Limb (tissue), 2 donors: ENCODE results near the gene FOXN1.
A peak's percentile ranks its signal among the peaks of the same experiment; 100 is the strongest.

ENCODE experiments used
- DNase-seq, 2 donors: peaks; one replicate each; pipeline ENCODE4 v3.0.0-alpha.2; 2016; ENCODE audit errors: extremely low spot score in 2 of 2

Gene FOXN1

DNA sequence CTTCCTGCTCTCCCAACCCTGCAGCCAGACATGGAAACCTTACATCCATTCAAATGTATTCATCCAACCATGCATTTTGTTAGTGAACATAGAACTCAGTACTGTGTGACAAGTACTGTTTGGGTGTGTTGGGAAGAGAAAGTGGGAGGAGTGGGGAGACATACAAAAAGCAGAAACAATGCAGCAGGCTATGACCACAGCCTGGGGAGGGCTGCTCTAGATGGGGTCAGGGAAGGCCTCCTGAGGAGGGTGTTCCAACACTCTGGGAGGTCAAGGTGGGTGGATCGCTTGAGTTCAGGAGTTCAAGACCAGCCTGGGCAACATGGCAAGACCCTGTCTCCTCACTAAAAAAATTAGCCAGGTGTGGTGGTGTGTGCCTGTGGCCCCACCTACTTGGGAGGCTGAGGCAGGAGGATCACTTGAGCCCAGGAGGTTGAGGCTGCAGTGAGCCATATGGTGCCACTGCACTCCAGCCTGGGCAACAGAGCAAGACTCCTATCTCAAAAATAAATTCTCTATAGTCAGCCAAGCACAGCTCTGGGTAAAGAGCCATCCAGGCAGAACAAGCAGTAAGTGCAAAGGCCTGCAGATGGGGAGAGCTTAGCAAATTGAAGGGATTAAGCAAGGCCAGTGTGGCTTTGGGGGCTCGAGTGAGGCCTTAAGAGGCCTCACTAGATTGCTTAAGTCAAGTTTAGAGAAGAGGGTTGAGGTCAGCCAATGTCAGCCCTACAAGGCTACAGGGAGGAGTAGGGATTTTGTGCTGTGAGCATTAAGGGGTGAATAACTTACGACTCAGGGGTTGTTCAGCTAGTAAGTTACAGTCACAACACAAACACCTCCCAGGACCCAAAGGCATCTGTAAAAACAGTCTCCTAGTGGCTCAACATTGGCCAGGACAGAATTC lies 27.2 kb upstream of the FOXN1 start:
- no peak for DNase-seq

DNA sequence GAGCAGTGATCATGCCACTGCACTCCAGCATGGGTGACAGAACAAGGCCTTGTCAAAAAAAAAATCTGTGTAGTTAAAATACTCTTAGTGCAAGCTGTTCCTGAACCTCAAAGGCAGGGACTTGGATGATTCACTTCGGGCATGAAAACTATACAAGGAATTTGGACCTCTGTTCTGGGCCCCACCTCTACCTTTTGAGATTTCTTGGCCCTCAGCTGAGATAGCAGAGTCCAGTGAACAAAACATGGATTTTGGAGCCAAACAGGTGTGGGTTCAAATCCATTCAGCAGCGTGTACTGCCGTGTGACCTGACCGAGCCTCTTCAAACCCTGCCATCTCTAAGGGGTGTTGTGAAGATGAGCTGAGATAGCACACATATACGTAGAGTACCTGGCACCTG lies 25.9 kb upstream of the FOXN1 start:
- DNase-seq, result no peak

DNA sequence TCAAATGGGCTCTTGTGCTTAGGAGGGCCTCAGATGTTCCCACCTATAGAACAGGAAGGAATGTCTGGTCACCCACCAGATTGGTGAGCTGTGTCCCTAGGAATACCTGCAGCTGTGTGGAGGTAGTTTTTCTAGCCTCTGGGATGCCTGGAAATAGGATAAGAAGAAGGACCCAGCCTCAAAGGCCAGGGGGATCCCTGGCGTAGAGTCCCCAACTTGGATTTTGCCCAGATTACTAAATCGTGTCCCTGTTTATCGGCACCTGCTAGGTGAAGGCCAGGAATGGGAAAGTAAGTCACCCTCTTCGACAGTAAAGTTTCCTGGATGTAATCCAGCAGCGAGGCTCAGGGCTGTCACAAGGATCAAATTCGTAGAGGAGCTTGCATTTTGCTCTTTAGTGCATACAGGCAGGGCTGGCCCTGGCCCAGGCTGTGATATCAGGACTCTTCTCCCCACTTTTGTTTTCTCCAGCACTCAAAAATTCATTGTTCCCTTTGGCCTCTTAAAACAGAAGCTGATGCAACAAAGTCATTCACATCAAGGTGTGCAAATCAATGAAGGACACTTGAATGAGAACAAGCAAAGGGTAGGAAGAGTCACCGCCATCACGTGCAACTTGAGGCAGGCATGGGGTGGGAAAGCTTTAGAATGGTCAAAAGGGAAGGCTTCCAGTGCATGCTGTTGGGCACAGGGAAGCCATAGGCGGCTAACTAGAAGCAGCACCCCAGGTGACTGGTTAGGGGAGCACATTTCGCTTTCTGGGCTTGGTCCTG lies 25.2 kb upstream of the FOXN1 start:
- no peak for DNase-seq

DNA sequence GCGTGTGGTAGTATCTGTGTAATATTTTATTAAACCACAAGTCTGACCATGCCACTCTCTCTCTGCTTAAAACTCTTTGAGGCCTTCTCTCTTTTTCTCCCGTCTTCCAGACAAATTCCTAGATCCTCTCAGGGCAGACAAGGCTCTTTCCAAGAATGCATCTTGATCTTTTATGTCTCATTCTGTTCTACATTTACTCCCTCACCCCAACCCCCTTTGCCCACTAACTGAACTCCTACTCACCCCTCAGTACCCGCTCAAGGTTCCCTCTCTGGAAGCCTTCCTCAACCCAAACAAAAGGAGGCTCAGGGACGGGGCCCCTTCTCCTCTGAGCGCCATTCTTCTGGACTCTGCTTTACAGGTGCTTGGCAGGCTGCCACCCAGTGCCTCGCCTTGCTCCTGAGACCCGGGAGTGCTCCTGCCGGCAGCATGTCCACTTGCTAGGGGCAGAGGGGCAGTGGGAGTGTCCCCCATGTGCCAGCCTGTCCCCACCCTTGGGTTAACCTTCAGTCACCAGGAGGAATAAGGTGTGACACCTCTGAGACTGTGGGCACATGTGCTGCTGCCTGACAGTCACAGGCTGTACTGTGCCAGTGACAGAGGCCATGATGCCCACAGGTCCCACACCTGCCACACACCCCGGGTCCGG lies 23.5 kb upstream of the FOXN1 start:
- no peak for DNase-seq

DNA sequence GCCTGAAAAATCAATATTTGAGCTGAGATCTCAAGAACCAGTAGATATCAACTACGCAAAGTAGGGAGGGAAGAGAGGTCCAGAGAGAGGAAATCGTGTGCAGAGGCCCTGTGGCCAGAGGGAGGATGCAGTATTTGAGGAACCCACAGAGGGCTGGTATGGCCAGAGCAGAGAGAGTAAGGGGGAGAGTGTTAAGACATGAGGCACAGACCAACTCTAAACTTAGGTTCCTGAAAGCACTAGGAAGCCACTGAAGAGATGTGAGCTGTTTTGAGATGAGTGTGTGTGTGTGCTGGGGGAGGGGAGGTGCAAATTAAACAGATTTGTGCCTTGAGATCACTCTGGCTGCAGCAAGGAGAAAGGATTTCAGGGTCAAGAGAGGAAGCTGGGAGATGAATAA lies 21.9 kb upstream of the FOXN1 start:
- DNase-seq, result no peak

DNA sequence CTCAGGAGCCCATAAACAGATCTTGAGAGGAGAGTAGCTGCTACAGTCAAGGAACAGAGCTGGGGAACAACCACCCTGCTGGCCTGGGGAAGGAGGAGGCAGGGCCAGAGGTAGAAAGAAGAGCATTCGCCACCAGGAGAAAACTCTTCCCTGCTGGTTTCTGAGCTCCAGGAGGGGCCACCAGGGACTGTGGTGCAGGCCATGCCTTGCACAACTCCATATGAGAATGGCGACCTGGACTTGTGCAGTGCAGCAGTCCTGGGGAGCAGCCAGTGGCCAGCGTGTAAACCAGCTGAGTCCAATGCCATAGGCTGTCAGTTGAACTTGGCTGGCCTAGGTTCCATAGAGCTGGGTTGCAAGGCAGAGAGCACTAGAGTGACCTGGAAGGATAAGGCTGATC lies 21.1 kb upstream of the FOXN1 start:
- no peak for DNase-seq

DNA sequence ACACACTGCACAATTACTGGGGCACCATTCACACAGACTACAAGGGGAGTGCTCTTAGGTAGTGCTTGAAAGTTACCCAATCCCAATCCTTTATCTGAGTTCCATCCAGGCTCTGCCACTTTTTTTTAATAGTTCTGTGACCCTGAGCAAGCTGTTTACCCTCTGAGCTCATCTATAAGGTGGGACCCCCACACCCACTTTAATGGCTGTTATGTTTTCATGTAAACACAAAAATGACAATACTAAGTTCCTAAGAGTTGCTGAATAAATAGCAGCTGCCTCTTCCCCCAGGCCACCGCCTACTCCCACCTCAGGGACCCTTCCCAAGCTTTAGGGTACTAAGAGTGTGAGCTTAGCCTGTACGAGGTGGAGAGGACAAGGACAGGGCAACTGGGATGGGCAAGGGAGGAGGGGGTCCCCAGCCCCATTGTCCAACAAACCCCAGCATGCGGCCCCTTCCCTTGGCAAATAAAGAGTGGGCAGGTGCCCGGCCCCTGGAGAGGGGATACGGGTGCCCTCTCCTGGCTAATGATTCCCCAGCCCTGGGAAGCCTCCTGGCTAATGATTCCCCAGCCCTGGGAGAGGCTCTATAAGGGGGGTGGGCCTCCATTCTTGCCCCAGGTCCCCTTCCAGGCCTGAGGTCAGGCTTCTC lies 18.1 kb upstream of the FOXN1 start:
- no peak for DNase-seq

DNA sequence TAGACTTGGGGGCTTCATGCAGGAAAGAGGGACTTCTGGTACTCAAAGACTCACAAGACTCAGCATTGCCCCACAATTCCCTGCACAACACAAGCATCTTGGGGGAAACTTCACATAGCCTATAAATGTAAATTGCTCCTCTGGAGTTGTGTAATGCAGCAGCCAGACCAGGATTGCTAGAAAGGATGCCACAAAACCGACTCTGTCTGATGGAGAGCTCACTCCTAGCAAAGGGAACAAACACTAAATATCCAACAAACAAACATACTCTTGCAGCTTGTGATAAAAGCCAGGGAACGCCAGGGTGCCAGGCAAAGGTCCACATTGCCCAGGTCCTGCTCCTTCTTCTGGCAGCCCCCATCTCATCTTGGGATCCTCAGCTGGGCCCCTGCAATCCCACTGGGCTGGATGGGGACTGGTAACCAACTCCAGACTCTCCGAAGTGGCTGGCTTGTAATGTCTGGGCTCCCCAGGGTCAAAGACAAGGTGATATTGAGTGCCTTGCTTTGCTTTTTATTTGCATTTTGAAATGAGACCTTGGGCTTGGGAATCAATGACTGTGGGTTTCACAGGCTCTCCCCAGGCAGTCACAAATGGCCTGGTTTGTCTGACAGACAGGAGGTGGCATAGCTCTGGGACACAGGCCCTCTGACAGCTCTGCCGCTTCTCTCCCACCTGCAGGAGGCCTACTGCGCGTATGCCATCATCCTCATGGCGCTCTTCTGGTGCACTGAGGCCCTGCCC lies 17.4 kb upstream of the FOXN1 start:
- no peak for DNase-seq

DNA sequence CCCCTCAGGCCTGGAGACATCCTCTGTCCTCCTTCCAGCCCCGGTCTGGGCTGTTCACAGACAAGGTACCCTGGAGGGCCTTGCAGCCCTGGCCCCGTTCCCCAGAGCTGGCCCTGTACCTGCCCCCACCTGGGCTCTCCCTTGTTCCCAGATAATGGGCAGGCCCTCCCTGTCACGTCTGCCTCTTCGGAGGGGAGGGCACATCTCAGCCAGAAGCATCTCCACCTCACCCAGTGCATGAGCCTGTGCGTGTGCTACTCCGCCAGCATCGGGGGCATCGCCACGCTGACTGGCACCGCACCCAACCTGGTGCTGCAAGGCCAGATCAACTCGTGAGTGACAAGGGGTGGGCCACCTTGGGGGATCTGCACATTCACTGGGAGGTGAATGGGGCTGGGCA lies 14.9 kb upstream of the FOXN1 start:
- DNase-seq, result no peak

DNA sequence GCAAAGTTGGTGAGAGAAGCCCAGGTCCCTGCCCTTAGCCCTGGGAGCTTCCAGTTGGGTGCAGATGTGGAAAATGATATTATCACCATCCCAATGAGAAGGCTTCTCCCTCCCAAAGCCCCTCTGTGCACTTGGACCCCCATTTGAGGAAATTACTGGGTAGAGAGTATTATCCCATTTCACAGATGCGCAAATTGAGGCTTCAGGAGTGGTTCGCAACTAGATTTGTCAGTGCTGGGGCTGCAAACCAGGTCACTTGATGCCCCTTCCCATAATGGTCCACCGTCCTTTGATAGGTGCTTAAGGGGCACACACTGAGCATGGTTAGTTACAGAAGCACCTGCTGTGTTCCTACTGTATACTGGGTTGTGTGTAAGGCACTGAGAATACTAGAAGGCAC lies 14.3 kb upstream of the FOXN1 start:
- no peak for DNase-seq

DNA sequence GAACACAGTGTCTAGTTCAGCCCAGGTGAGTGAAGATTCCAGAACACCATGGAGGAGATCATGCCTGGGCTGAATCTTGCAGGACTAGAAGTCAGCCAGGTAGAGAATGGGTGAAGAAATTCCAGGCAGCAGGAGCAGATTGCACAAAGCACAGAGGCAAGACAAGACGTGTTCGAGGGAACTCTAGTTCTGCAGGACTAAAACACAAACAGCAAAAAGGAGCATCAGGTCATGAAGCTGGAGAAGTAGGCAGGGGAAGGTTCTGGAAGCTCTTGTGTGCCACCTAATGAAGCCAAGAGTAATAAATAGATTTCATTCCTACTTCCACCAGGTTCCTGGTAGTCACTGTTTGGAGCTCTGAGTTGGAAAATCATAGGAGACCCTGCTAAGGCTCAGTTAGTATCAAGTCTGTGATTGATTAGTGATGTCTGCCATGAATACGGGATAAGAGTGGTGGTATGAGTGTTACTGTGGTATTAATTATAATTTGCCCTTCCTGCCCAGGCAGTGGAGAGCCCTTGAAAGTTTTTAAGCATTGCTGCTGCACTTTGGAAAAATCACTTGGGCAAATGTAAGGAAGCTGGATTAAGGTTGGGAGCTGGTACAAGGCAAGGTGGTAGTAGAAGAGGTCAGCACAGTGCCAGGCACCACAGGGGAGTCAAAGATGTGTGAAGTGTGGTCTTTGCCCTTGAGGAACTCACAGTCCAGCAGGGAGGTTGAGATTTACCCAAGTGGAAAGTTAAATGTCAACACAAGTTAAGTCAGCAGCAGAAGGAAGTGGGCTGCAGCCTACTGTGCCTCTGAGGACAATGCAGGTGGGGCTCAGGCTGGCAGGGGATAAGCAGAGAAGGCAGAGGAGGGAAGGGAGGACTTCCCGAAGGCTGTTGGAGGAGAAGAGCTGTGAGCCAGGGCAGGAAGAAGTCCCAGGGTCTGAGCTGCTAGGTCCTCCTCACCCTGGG lies 13.5 kb upstream of the FOXN1 start:
- DNase-seq, result no peak

DNA sequence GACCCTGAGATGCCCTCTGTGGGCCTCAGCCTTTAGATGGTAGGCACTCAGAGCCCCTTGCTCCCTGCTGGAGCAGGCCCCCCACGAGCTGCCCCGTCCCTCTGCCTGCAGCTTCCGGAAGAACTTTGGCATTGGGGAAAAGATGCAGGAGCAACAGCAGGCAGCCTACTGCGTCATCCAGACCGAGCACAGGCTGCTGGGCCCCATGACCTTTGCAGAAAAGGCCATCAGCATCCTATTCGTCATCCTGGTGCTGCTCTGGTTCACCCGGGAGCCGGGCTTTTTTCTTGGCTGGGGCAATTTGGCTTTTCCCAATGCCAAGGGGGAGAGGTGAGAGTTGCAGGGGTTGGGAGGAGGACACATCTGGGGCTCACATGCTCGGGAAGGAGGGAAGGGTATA lies 12.7 kb upstream of the FOXN1 start:
- DNase-seq, result no peak

DNA sequence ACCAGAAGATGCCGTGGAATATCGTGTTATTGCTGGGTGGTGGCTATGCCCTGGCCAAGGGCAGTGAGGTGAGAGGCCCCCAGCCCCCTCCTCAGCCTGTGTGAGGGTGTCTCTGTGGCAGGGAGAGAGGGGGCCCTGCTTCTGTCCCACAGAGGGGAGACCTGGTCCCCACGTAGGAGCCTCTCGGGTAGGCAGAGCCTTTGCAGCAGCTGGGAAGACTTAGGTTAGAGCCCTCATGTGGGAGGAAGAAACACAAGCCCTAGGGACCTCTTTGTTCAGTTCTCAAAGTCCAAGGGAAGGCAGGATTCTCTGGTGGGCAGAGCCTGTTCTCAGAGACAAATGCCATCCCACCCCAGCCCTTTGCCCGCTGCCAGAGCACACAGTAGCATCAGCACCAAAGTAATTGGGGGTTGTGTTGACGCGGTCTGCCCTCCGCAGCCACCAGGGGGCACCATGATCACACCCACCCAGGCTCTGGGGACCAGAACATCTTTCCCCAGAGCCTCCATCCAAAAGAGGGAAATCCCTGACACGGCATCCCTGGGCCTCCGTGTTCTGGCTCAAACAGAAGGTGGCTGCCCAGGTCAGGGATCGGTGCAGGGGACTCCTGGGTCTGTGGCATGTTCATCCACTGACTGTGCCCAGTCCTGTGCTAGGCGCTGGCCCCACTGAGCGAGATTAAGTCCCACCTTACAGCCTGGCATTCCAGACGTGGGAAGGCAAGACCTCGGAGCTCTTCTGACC lies 11.5 kb upstream of the FOXN1 start:
- peak; percentile 39 to 84 for DNase-seq

DNA sequence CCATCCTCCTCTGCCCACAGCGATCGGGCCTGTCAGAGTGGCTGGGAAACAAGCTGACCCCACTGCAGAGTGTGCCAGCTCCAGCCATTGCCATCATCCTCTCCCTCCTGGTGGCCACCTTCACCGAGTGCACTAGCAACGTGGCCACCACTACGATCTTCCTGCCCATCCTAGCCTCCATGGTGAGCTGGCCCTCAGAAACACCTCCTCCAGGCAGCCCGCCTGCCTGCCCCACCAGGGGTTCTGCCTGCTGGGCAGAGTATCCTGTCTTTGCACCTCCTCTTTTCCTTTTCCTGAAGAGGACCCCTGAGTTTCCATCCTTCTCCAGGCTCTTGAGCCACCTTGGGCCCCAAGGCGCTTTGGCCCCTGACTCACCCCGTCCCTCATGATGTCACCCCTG lies 10.5 kb upstream of the FOXN1 start:
- DNase-seq, result no peak

DNA sequence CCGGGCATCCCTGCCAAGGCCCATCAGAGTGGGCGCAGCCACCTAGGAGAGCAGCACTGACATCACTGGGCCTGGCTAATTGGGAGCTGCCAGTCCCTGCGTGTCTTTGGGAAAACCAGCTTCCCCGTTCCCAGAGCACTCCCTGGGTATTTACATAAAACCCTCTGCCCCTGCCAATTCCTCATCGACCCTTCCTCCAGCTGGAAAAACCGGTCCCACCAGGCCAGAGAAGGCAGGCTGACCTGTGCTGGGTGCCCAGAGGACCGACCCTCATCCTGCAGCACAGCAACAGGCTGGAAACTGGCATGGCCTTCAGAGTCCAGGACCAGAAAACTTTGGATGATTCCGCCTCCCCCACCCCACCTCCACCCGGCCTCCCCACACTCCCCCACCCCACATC lies 8.2 kb upstream of the FOXN1 start:
- no peak for DNase-seq

DNA sequence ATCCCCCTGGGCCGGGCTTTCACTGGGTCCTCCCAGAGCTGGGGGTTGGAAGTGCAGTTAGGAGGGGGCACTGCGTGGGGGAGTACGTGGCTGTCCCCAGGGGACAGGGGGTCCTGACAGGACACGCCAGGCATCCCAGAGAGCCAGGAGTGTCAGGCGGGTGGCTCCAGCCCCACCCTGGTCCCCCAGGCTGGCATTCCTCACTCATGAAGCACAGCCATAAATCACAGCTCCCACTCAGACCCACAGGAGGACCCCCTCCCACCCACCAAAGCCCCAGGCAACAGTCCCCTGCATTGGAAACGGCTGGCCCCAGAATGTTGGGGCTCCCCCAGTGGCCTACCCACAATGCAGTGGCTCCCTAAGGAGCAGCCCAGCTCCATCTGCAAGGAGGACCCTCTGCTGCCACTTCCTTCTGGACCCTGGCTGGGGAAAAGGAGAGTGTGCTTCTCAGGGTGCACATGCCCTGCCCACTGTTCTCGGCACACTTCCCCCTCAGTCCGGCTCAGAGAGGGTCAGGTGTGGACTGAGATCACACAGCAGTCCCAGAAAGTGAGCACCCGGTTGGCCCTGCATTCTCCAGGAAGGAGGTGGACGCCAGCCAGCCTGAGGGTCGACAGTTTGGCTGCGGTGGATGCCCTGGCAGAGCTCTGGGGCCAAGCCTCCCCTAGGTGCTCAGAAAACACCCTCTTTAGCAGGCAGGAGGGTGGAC lies 7.3 kb upstream of the FOXN1 start:
- DNase-seq, result no peak

DNA sequence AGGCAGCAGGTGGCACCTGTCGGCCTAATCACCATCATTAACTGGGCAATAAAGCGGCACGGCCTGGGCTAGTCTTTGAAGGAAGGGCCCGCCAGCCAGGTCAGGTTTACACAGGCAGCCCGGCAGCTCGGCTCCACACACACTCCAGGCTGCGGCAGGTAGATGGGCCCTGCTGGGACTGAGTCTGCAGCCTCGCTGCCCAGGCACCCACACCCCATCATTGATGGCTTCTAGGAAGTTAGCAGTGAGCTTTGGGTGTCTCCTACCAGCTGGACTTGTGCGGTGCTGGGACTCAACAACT lies 6.8 kb upstream of the FOXN1 start:
- no peak for DNase-seq

DNA sequence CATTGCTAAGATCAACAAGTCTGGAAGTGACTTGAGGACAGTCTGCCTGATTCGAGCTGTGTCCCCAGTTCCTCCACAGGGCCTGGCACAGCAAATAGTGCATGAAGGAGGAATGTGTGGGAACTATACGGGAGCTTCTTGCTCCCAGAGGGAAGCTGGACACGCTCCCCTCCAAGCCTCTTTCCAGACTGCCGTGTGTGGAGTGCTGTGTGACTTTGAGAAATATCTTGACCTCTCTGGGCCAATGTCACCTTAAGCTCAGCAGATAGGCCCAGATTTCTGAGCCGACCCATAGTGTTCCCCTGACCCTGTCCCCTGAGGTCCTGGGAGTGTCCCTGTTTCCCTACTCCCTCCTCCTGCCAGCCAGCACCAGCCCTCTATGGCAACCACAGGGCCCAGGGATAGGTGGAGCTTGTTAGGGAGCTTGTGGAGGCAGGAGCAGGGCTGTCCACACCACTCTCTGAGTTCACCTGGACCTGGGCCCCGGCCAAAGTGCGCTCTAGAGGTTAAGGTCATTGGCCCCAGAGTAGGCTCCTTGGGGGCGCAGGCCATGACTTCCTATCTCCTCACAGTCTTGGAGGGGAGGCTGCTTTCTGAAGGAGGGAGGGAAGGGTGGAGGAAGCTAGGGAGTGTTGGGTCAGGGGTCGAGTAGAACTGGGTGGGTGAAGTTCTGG lies 6.3 kb upstream of the FOXN1 start:
- no peak for DNase-seq
